Activated CD8-positive, alpha-beta memory T cell treated with anti-CD3 and anti-CD28 coated beads for 48 hours (primary cell): Measurements from ENCODE around the gene SS18L1.
A peak's percentile ranks its signal among the peaks of the same experiment; 100 is the strongest.

Source experiments
- DNase-seq, 3 experiments: peaks; one replicate each; pipeline ENCODE4 v3.0.0-alpha.2; 2020; ENCODE audit warnings: low read depth in 2 of 3, low spot score in 2 of 3

The SS18L1 gene

DNA sequence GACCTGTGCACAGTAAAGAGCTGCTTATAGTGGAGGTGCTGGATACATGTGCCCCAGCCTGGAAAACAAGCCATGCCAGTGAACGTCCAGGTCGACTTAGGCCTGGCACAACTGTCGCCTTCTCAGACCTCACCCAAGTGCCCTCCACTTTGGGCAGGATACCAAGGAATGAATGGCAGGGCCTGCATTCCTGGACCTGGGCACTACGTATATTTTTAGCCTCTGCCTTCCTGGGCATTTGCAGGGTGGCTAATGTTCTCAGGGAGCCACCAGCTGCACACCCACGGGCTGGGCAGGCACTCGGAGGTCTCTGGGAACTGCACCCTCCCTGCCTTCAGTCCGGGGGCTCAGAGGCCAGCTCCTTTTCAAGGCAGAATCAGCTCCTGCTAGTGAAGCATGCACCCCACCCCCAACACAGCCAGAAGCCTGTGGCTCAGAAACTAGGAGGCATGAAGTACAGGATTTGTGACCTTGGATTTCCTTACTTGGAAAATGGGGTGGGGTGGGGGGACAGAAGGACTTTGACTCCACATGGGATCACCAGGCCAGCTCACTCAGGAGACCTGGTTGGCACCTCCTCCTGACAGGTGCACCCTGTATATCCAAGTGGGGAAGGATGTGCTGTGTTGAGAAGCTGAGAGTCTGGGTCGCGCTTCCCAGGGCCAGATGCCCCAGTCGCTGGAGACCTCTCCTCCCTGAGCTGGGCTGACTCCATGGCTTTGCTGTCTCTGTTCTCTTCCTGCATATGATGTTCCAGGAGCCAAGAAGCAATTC lies 23.8 kb upstream of the SS18L1 start:
- no peak for DNase-seq

- no peak for DNase-seq
These were observed 23.2 kb upstream of the SS18L1 start for GRCh38 chr20:62120365-62120762.

- no peak for DNase-seq
These were observed 22.4 kb upstream of the SS18L1 start for GRCh38 chr20:62120990-62121775.

GRCh38 chr20:62121776-62122653 lies 21.6 kb upstream of the SS18L1 start, which contains the start of gene LSM14B:
Gene LSM14B, plus strand, starts transcription at chr20:62122475. Its CDS starts 192 bp downstream, at chr20:62122667.
- DNase-seq: peak; percentile 98

GRCh38 chr20:62122654-62123449 lies 20.7 kb upstream of the SS18L1 start:
- DNase-seq: no peak

- no peak for DNase-seq
These were observed 20.0 kb upstream of the SS18L1 start for GRCh38 chr20:62123450-62124118.

DNA sequence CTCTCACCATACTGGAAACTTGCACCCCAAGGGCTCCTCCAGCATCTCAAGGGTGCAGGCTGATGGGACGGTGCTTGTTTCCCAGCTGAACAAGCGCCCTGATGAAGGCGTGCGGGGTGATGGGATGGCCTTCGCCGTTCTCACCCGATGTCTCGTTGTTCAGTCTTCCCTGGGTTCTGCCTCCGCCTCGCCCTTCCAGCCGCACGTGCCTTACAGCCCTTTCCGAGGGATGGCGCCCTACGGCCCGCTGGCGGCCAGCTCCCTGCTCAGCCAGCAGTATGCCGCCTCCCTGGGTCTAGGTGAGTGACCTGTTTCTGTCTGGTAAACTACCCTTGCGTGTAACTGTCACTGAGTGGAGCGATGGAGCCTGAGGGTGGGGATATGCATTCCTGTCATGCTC lies 17.4 kb upstream of the SS18L1 start:
- no peak for DNase-seq

DNA sequence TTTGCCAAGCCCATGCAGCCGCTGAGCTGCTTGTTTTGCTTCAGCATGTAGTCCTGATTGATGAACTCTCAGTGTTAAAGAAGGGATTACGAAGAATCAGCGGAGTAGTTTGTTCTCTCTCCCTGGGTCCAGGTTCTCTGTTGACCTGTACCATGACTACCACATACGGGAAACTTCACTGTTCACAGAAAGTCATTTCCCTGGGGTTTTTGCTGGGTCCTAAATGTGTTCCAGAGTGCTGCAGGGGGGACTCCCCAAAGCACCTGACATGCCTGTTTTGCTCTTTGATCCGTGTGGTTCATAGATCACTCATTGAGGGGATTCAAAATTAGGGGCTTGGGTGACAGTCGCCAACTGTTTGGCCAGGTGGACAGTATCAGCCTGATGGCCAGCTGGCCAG lies 15.8 kb upstream of the SS18L1 start:
- DNase-seq: no peak

- no peak for DNase-seq
These were observed 15.1 kb upstream of the SS18L1 start for GRCh38 chr20:62128502-62128901.

DNA sequence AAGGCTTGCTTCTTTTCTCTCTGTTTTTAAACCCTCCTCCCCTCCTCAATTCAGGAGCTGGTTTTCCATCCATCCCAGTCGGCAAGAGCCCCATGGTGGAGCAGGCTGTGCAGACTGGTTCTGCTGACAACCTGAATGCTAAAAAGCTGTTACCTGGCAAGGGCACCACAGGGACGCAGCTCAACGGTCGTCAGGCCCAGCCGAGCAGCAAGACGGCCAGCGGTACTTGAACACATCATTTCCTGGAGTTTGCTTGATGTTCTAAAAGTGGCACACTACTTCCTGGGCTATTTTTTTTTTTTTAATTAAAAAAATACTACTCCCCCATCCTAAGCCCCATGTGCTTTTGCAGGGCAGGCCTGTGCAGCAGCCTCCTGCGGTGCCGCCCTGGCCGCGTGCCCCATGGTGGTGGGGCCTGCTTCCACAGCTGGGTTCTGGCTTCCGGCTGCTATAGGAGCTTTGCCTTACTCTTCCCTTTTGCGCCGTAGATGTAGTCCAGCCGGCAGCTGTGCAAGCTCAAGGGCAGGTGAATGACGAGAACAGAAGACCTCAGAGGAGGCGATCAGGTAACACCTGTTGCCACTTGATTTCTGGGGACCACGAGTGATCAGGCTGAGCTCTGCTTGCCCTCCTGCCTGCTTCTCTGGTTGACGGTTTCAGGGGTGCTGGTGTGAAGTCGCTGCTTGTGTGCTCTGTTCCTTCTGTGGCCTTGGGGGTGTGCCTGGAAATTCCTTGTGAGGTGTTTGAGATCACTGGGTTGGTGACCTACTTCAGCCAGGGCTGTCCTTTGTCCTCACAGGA lies 13.6 kb upstream of the SS18L1 start:
- DNase-seq: no peak

DNA sequence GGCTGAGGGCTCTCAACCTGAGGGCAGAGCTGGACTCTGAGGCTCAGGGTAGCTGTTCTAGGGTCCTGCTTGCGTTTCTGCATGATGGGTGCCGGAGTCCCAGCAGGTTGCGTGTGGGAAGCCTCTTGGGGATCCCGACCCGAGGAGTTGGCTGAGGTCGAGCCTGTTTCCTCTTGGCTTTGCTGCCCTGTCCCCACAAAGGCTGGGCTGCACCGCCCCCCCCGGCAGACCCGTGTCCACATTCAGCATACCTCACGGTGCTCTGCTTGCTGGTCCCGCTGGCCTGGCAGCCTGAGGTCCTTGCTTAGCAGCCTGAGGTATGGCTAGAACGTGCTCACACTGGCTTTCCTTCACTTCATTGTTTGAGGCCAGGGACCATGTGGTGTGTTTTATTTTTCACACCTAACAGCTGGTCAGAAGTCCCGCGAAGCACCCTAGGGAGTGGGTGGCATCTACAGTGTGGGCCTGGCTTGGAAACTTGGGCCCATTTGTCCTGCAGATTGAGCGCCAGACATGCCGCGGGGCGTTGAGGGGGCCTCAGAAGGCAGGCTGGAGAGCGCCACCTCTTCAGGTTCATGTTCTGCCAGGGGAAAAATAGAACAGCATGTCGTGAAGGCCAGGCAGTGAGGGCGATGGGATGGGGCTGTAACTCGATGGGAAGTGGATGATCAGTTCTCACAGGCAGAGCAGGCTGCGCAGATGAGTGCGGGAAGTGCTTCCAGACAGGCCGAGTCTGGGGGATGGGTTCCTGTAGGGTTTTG lies 11.8 kb upstream of the SS18L1 start:
- DNase-seq: no peak

GRCh38 chr20:62132421-62132820 lies 11.1 kb upstream of the SS18L1 start:
- no peak for DNase-seq

GRCh38 chr20:62133051-62133845 lies 10.3 kb upstream of the SS18L1 start:
- DNase-seq: no peak

- DNase-seq: no peak
These were observed 9.7 kb upstream of the SS18L1 start for GRCh38 chr20:62133864-62134263.

GRCh38 chr20:62134735-62135231 lies 8.8 kb upstream of the SS18L1 start:
- no peak for DNase-seq

DNA sequence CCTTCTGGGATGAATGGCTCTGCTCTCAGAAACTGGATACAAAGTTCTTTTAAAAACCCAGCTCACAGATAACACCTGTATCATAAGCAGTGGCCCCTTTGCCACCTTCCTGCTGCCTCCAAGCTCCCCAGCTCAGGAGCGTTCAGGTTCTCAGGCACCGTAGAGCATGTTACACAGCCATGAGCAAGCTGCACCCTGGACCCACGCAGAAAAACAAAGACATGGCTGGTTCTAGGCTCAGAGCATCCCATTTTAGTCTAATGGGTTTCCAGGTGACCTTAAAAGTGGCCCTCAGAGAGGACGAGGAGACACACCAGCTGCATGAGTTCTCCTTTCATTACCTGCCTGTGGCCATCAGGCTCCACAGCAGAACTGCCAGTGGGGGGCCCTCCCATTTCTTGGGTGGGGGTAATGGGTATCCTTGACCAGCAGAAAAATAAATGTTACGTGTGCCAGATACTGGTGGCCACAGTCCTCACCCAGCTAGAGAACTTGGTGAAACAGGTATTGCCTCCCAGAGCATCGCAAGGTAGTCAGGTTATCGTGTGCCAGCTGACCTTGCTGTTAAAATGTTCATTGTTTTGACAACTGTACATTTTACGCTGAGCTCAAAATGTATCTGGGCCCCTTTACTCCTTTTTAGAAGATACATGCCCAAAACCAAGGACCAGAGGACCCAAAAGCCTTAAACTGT lies 7.8 kb upstream of the SS18L1 start:
- no peak for DNase-seq
